ENCODE results near the gene RBM34. TPM values are rescaled to one million over a fixed set of nuclear protein-coding genes. Genes with fewer than 3 reads are reported as not detected.

The RBM34 gene
- total and polyA plus RNA-seq, 9 donors, result 24.5 to 62.1 (median 56.1) TPM

- Histone ChIP-seq H3K4me3 (no peak overlapping the region), H3K27me3 (no peaks in the 10 kb centered on the region), H3K27ac (no peak overlapping the region), H3K36me3 (no peaks in the 10 kb centered on the region), H3K4me1 (ENCODE audit: insufficient read depth) (peaks cover 3% of the 10 kb centered on the region), H3K9me3 (no peaks in the 10 kb centered on the region)
- intact Hi-C loops (cut with DNase I), result loop anchor here in 1 of 4 donors (10.0 kb wide), 1 partner anchor 319 kb away; no protein-coding TSS in a partner anchor
- TF ChIP-seq CTCF (IDR thresholded peaks at IDR 0.05), result no peak
- TF ChIP-seq EP300 (IDR thresholded peaks at IDR 0.05), result no peak
- TF ChIP-seq POLR2A (IDR thresholded peaks at IDR 0.05), result no peak
- DNase-seq, result no peak
- WGBS, 3 donors, result 54 to 69% (median 62%) methylated on average over 12 of the region's 12 CpGs
Measured at GRCh38 chr1:235105051-235106043, 55.7 kb downstream of the RBM34 start.

- Histone ChIP-seq H3K4me1 (ENCODE audit: insufficient read depth) (peaks cover 3% of the 10 kb centered on the region), H3K9me3 (no peaks in the 10 kb centered on the region), H3K27ac (no peak overlapping the region), H3K36me3 (no peaks in the 10 kb centered on the region), H3K4me3 (no peak overlapping the region), H3K27me3 (no peaks in the 10 kb centered on the region)
- WGBS, 3 donors, result 45 to 58% (median 55%) methylated on average over 4 of the region's 4 CpGs
- no peak for DNase-seq
- intact Hi-C loops (cut with DNase I), result loop anchor here in 2 of 4 donors (5.0 to 10.0 kb wide), 2 partner anchors 314 to 322 kb away; no protein-coding TSS in a partner anchor
- no peak for TF ChIP-seq CTCF (IDR thresholded peaks at IDR 0.05)
- no peak for TF ChIP-seq EP300 (IDR thresholded peaks at IDR 0.05)
- TF ChIP-seq POLR2A (IDR thresholded peaks at IDR 0.05), result no peak
Measured at GRCh38 chr1:235102993-235103411, 58.0 kb downstream of the RBM34 start.

GRCh38 chr1:235102259-235102582 is 58.8 kb downstream of the RBM34 start:
- H3K4me1 ChIP-seq (ENCODE audit: insufficient read depth), result peaks cover 3% of the 10 kb centered on the region
- H3K9me3 ChIP-seq, result no peaks in the 10 kb centered on the region
- no peak for DNase-seq
- H3K36me3 ChIP-seq, result no peaks in the 10 kb centered on the region
- no peak overlapping the region for H3K27ac ChIP-seq
- 87 to 92% (median 92%) methylated on average over 3 of the region's 3 CpGs for WGBS, 3 donors
- no peaks in the 10 kb centered on the region for H3K27me3 ChIP-seq
- TF ChIP-seq EP300 (IDR thresholded peaks at IDR 0.05) (no peak), POLR2A (IDR thresholded peaks at IDR 0.05) (no peak), CTCF (IDR thresholded peaks at IDR 0.05) (no peak)
- intact Hi-C loops (cut with DNase I), result loop anchor here in 2 of 4 donors (5.0 to 10.0 kb wide), 2 partner anchors 315 to 323 kb away; no protein-coding TSS in a partner anchor
- H3K4me3 ChIP-seq, result no peak overlapping the region

- Histone ChIP-seq H3K4me1 (ENCODE audit: insufficient read depth) (peaks cover 3% of the 10 kb centered on the region), H3K9me3 (no peaks in the 10 kb centered on the region), H3K4me3 (no peak overlapping the region), H3K27ac (no peak overlapping the region), H3K27me3 (no peaks in the 10 kb centered on the region), H3K36me3 (no peaks in the 10 kb centered on the region)
- no peak for DNase-seq
- no peak for TF ChIP-seq POLR2A (IDR thresholded peaks at IDR 0.05)
- intact Hi-C loops (cut with DNase I), result loop anchor here in 2 of 4 donors (5.0 to 10.0 kb wide), 2 partner anchors 316 to 323 kb away; no protein-coding TSS in a partner anchor
- WGBS, 3 donors, result 80 to 86% (median 82%) methylated on average over 5 of the region's 5 CpGs
Measured at GRCh38 chr1:235101558-235102258, 59.3 kb downstream of the RBM34 start.
